Ishikawa (cell line): ENCODE measurements around the gene GPD1L.

Source experiments
- EP300 ChIP-seq: IDR thresholded peaks from 2 replicates; pipeline ENCODE4 v1.6.1; 2012; ENCODE audit warnings: borderline replicate concordance
- RAD21 ChIP-seq: IDR thresholded peaks from 2 replicates; pipeline ENCODE4 v1.6.1; 2012; ENCODE audit warnings: low read depth

- TF ChIP-seq RAD21 (peak; percentile 77), EP300 (no peak)
These were observed 70.7 kb downstream of the GPD1L start for GRCh38 chr3:32176989-32177701.
